GM19467 (cell line): ENCODE data around the gene PVALB.
"Not testable (repeated sequence)": the region's sequence is repeated elsewhere in the genome, so short reads cannot be mapped to it uniquely, and the experiment has no call there.

Experiments used
- ATAC-seq: cut with Tn5 transposase; IDR thresholded peaks from one replicate; pipeline ENCODE4 v1.9.1; 2021; ENCODE audit warnings: mild to moderate bottlenecking, moderate library complexity; ENCODE audit not compliant: unreplicated experiment

Gene PVALB

GRCh38 chr22:36758792-36759271 is 58.0 kb downstream of the PVALB start:
- ATAC-seq: no peak

- ATAC-seq: no peak
Measured at GRCh38 chr22:36757668-36758211, 59.1 kb downstream of the PVALB start.

- ATAC-seq: no peak
Measured at GRCh38 chr22:36756746-36757655, 59.8 kb downstream of the PVALB start.

- ATAC-seq: no peak
Measured at GRCh38 chr22:36756031-36756430, 60.8 kb downstream of the PVALB start.

- no peak for ATAC-seq
Measured at GRCh38 chr22:36755316-36755715, 61.5 kb downstream of the PVALB start.

GRCh38 chr22:36754881-36755280 is 62.0 kb downstream of the PVALB start:
- not testable (repeated sequence) for ATAC-seq

- no peak for ATAC-seq
Measured at GRCh38 chr22:36753916-36754315, 62.9 kb downstream of the PVALB start.

- no peak for ATAC-seq
Measured at GRCh38 chr22:36753120-36753802, 63.6 kb downstream of the PVALB start.
